ENCODE measurements around the gene GYPE. TPM values are rescaled to one million over a fixed set of nuclear protein-coding genes. Genes with fewer than 3 reads are reported as not detected.
"Not testable (repeated sequence)": the region's sequence is repeated elsewhere in the genome, so short reads cannot be mapped to it uniquely, and the experiment has no call there.

GYPE gene
- total RNA-seq, 1 donor from 2014 or later: not detected

GRCh38 chr4:143858456-143858855 lies 46.9 kb downstream of the GYPE start:
- Mint-ChIP-seq H3K27me3 (ENCODE audit: unreplicated experiment) (no peaks in the 10 kb centered on the region), H3K9me3 (ENCODE audit: unreplicated experiment) (no peaks in the 10 kb centered on the region), H3K27ac (ENCODE audit: unreplicated experiment) (no peak overlapping the region), H3K4me1 (ENCODE audit: unreplicated experiment) (no peaks in the 10 kb centered on the region), H3K4me3 (ENCODE audit: unreplicated experiment) (no peak overlapping the region), H3K36me3 (ENCODE audit: unreplicated experiment) (no peaks in the 10 kb centered on the region)
- DNase-seq (ENCODE audit: extremely low spot score, unreplicated experiment): no peak
- TF ChIP-seq, protein P1, sequence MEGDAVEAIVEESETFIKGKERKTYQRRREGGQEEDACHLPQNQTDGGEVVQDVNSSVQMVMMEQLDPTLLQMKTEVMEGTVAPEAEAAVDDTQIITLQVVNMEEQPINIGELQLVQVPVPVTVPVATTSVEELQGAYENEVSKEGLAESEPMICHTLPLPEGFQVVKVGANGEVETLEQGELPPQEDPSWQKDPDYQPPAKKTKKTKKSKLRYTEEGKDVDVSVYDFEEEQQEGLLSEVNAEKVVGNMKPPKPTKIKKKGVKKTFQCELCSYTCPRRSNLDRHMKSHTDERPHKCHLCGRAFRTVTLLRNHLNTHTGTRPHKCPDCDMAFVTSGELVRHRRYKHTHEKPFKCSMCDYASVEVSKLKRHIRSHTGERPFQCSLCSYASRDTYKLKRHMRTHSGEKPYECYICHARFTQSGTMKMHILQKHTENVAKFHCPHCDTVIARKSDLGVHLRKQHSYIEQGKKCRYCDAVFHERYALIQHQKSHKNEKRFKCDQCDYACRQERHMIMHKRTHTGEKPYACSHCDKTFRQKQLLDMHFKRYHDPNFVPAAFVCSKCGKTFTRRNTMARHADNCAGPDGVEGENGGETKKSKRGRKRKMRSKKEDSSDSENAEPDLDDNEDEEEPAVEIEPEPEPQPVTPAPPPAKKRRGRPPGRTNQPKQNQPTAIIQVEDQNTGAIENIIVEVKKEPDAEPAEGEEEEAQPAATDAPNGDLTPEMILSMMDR (IDR thresholded peaks at IDR 0.05): no peak

GRCh38 chr4:143857391-143858336 lies 47.7 kb downstream of the GYPE start:
- H3K36me3 Mint-ChIP-seq (ENCODE audit: unreplicated experiment); DNase-seq (ENCODE audit: extremely low spot score, unreplicated experiment); H3K4me1 Mint-ChIP-seq (ENCODE audit: unreplicated experiment); H3K4me3 Mint-ChIP-seq (ENCODE audit: unreplicated experiment); H3K27me3 Mint-ChIP-seq (ENCODE audit: unreplicated experiment); H3K9me3 Mint-ChIP-seq (ENCODE audit: unreplicated experiment); H3K27ac Mint-ChIP-seq (ENCODE audit: unreplicated experiment): not testable (repeated sequence)

- DNase-seq (ENCODE audit: extremely low spot score, unreplicated experiment); H3K9me3 Mint-ChIP-seq (ENCODE audit: unreplicated experiment); H3K27ac Mint-ChIP-seq (ENCODE audit: unreplicated experiment); H3K36me3 Mint-ChIP-seq (ENCODE audit: unreplicated experiment); H3K27me3 Mint-ChIP-seq (ENCODE audit: unreplicated experiment); H3K4me1 Mint-ChIP-seq (ENCODE audit: unreplicated experiment); H3K4me3 Mint-ChIP-seq (ENCODE audit: unreplicated experiment): not testable (repeated sequence)
Observed at GRCh38 chr4:143856017-143856557, 49.3 kb downstream of the GYPE start.

GRCh38 chr4:143854645-143855044 lies 50.7 kb downstream of the GYPE start:
- DNase-seq (ENCODE audit: extremely low spot score, unreplicated experiment); H3K27ac Mint-ChIP-seq (ENCODE audit: unreplicated experiment); H3K27me3 Mint-ChIP-seq (ENCODE audit: unreplicated experiment); H3K9me3 Mint-ChIP-seq (ENCODE audit: unreplicated experiment); H3K4me3 Mint-ChIP-seq (ENCODE audit: unreplicated experiment); H3K4me1 Mint-ChIP-seq (ENCODE audit: unreplicated experiment); H3K36me3 Mint-ChIP-seq (ENCODE audit: unreplicated experiment): not testable (repeated sequence)

DNA sequence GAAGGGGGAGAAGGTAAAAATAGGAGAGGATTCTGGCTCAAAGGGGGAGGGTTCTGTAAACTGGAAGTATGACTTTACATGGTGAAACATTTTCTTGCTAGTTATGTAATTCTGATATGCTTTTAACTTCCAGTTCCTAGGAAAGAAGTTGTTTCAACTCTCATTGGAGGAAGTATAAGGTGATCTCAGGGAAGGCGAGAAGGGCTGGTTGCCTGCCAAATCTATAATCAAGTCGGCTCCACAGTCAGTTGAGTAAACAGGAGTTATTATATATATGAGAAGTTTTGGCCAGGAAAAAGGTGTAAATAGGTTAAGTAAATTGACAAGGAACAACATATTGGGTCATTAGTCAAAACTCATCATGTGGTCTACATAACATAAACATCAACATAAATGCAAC lies 56.1 kb downstream of the GYPE start:
- H3K36me3 Mint-ChIP-seq (ENCODE audit: unreplicated experiment); H3K9me3 Mint-ChIP-seq (ENCODE audit: unreplicated experiment); H3K4me3 Mint-ChIP-seq (ENCODE audit: unreplicated experiment); H3K4me1 Mint-ChIP-seq (ENCODE audit: unreplicated experiment); DNase-seq (ENCODE audit: extremely low spot score, unreplicated experiment); H3K27ac Mint-ChIP-seq (ENCODE audit: unreplicated experiment); H3K27me3 Mint-ChIP-seq (ENCODE audit: unreplicated experiment): not testable (repeated sequence)

GRCh38 chr4:143843506-143843832 lies 61.9 kb downstream of the GYPE start:
- H3K27me3 Mint-ChIP-seq (ENCODE audit: unreplicated experiment); H3K36me3 Mint-ChIP-seq (ENCODE audit: unreplicated experiment); H3K4me1 Mint-ChIP-seq (ENCODE audit: unreplicated experiment); H3K27ac Mint-ChIP-seq (ENCODE audit: unreplicated experiment); DNase-seq (ENCODE audit: extremely low spot score, unreplicated experiment); H3K4me3 Mint-ChIP-seq (ENCODE audit: unreplicated experiment); H3K9me3 Mint-ChIP-seq (ENCODE audit: unreplicated experiment): not testable (repeated sequence)

DNA sequence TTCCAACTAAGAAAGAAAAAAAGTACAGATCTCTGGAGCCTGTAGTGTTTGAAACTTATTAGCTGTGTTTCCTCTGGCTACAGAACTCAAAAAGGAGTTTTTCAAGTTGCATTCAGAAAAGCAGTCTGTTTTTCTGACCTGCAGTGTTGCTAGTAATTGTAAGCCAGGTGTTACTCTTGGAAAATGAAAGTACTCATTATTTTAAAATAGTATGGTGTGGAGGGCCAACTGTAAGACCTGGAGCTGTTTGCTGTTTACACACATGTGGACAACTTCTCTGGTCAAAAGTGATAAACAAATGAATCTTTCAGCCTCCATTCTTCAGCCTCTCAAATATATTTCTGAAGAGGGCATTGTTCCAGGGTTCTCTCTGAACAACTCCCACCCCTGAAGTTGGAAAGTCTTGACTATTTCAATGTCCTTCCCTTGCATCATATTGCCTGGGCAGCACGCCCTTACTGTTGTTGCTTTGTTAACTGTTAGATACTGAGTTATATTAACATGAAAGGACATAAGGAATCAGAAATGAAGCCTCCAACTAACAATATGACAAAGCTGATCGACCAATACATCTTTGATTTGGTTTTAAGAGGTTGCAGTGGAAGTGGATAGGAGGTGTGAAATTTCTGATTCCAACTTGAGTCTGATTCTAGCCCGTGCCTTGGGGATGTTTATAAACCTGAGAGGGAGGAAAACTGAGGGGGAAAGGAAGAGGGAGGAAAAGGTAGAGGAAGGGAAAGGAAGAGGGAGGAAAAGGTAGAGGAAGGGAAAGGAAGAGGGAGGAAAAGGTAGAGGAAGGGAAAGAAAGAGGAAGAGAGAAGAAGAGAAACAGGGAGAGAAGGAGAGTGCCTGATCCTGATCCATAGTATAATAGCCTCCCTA lies 62.5 kb downstream of the GYPE start:
- DNase-seq (ENCODE audit: extremely low spot score, unreplicated experiment); H3K27ac Mint-ChIP-seq (ENCODE audit: unreplicated experiment); H3K36me3 Mint-ChIP-seq (ENCODE audit: unreplicated experiment); H3K4me3 Mint-ChIP-seq (ENCODE audit: unreplicated experiment); H3K4me1 Mint-ChIP-seq (ENCODE audit: unreplicated experiment); H3K27me3 Mint-ChIP-seq (ENCODE audit: unreplicated experiment); H3K9me3 Mint-ChIP-seq (ENCODE audit: unreplicated experiment): not testable (repeated sequence)

DNA sequence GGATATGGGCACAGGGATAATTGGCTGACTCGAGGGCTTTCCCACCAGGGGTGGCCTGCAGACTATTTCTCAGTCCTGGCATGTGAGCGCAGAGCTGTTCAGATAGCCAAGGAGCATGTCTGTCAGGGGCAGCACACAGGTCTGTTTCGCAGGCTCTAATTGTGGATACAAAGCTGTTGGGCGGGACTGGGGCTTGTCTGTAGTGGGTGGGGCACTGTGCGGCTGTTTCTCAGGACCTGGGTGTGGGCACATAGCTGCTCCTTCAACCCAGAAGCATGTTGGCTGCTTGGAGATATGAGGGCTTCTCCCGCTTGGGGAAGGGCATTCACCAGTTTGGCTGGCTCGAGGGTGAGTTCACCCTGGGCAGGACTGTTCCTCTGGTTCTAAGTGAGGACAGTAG lies 65.9 kb downstream of the GYPE start:
- H3K27me3 Mint-ChIP-seq (ENCODE audit: unreplicated experiment); H3K4me1 Mint-ChIP-seq (ENCODE audit: unreplicated experiment); DNase-seq (ENCODE audit: extremely low spot score, unreplicated experiment); H3K9me3 Mint-ChIP-seq (ENCODE audit: unreplicated experiment); H3K27ac Mint-ChIP-seq (ENCODE audit: unreplicated experiment); H3K4me3 Mint-ChIP-seq (ENCODE audit: unreplicated experiment); H3K36me3 Mint-ChIP-seq (ENCODE audit: unreplicated experiment): not testable (repeated sequence)

DNA sequence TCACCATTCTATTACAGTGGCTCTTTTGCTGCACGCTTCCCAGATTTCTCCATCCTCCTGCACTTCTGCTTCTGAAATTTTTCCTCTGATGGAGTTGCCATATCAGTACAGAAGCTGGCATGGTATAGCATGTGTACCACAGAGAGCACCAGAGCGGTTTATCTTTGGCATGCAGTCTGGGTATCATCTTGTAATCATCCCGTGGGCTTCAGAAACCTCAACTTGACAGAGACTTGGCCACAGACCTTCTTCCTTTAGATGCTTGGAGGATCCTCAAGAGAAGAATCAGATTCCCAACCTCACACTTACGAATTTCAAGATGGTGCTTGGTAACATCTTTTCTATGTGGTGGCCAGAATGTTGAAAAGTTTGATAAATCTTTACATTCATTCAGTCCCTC lies 71.2 kb downstream of the GYPE start:
- H3K27ac Mint-ChIP-seq (ENCODE audit: unreplicated experiment); H3K4me3 Mint-ChIP-seq (ENCODE audit: unreplicated experiment); DNase-seq (ENCODE audit: extremely low spot score, unreplicated experiment); H3K36me3 Mint-ChIP-seq (ENCODE audit: unreplicated experiment); H3K4me1 Mint-ChIP-seq (ENCODE audit: unreplicated experiment); H3K27me3 Mint-ChIP-seq (ENCODE audit: unreplicated experiment): not testable (repeated sequence)
- H3K9me3 Mint-ChIP-seq (ENCODE audit: unreplicated experiment): peaks cover 14% of the 10 kb centered on the region

DNA sequence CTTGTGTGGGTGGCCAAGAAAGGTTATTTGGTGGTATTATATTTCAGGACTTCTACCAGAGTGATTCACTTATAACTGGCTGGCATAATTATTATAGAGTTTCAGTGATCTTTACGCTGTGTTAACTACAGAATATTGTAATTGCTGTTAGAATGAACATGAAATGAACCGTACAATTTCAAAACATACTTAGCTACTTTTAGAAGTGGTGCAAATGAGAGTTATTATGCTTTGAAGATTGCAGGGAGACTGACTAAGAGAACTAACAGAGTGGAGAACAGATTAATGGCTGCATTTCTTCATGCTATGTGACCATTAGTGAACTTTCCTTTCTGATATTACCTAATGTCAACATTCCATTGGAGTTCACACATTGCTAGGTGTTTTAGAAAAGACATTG lies 71.7 kb downstream of the GYPE start:
- H3K4me3 Mint-ChIP-seq (ENCODE audit: unreplicated experiment); H3K27ac Mint-ChIP-seq (ENCODE audit: unreplicated experiment); H3K36me3 Mint-ChIP-seq (ENCODE audit: unreplicated experiment); H3K4me1 Mint-ChIP-seq (ENCODE audit: unreplicated experiment); H3K27me3 Mint-ChIP-seq (ENCODE audit: unreplicated experiment); DNase-seq (ENCODE audit: extremely low spot score, unreplicated experiment): not testable (repeated sequence)
- peaks cover 14% of the 10 kb centered on the region for H3K9me3 Mint-ChIP-seq (ENCODE audit: unreplicated experiment)

DNA sequence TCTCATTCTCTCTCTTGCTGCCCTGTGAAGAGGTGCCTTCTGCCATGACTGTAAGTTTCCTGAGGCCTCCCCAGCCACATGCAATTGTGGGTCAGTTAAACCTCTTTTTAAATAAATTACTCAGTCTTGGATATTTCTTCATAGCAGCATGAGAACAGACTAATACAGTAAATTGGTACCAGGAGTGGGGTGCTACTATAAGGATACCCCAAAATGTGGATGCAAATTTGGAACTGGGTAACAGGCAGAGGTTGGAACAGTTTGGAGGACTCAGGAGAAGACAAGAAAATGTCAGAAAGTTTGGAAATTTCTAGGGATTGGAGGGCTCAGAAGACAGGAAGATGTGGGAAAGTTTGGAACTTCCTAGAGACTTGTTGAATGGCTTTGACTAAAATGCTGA lies 74.8 kb downstream of the GYPE start:
- H3K9me3 Mint-ChIP-seq (ENCODE audit: unreplicated experiment): peaks cover 14% of the 10 kb centered on the region
- not testable (repeated sequence) for H3K27me3 Mint-ChIP-seq (ENCODE audit: unreplicated experiment); H3K27ac Mint-ChIP-seq (ENCODE audit: unreplicated experiment); H3K4me1 Mint-ChIP-seq (ENCODE audit: unreplicated experiment); H3K36me3 Mint-ChIP-seq (ENCODE audit: unreplicated experiment); H3K4me3 Mint-ChIP-seq (ENCODE audit: unreplicated experiment); DNase-seq (ENCODE audit: extremely low spot score, unreplicated experiment)
